CD4-positive, alpha-beta T cell treated with Interleukin-6 for 4 hours (primary cell): ENCODE results near the gene CDH4.

ENCODE experiments used
- DNase-seq: peaks from one replicate; pipeline ENCODE4 v3.0.0-alpha.2; 2020; ENCODE audit warnings: mixed read lengths

The CDH4 gene

DNA sequence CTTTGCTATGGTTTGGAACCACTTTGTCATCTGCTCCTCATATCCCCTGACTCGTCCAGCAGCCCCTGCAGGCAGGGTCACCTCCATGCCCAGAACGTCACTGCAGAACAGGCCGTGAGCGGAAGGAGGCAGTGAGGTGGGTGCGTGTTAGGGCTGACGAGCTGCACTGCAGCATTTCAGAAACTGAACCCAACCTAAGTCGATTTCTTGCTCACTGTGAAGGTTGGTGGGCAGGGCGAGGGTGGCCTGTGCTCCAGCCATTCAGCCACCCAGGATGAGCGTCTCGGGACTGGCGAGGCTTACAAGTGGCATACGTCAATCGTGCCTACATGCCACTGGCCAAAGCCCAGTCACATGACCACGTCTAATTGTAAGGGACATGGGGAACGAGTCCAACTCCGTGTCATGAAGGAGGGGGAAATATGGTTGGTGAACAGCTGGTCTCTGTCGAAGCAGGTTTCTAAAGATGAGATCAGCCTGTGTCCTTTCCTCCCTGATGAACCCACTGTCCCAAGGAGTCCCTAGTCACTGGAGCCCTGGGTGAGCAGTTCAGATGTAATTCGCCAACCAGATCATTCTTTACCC is 524.5 kb downstream of the CDH4 start:
- no peak for DNase-seq

DNA sequence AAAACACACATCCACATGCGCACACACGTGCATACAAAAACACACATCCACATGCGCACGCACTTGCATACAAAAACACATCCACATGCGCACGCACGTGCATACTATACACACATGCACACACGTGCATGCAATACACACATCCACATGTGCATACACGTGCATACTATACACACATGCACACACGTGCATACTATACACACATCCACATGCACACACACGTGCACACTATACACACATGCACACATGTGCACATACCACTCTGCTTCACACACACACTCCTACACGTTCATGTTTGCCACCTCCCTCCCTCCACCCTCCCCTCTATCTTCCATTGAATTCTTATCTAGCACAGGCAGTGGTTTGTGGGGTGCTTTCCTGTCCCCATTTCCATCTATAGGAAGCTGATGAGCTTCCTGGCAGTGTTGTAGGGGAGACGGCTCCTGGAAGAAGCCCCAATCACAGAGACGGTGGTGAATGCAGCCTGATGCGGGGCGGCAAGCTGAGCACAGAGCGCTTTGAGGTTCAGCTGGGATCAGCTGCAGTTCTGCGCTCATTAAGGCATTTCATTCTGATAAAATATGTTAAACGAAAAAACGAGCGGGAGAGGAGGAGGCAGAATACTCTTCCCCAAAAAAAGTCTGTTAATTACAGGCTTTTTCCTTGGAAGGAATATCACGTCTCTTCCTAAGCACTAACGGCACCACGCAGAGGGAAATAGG is 525.9 kb downstream of the CDH4 start:
- DNase-seq = no peak

- no peak for DNase-seq
Measured at GRCh38 chr20:61778495-61778863, 526.4 kb downstream of the CDH4 start.

- no peak for DNase-seq
Measured at GRCh38 chr20:61779176-61779965, 527.3 kb downstream of the CDH4 start.

- no peak for DNase-seq
Measured at GRCh38 chr20:61780066-61780465, 528.0 kb downstream of the CDH4 start.

DNA sequence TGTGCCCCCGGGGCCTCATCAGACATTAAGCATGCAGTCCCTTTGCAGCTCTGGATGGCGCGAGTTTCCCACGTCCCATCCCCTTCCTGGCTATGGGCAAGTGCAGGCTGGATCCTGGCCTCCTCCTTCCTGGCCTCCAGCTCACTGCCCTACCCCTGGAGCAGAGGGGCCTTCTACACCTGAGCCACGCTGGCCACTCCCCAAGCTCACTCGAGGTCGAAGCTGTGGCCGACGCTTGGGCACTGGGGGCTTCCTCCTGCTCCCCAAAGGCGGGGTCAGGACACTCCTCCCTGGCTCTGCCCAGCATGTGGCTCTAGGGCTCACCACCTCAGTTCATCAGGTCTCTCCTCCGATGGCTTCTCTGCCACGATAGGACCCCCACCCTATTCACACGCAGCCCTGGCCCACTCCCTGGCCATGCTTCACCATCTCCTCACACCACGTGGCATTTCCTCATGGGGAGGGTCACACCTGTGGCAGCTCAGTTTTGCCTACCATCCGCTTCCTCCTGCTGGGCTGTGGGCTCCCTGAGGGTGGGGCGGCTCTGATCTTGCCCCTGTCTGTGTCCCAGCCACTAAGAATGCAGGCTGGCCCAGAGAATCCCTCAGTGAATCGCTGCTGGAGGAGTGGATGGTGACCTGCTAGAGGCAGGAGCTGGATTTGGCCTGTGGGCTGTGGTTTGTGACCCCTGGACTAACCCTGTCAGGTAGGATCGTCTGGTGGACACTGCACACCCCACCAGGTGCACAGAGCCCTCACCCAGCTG is 532.9 kb downstream of the CDH4 start:
- DNase-seq = no peak

GRCh38 chr20:61785567-61785816 is 533.4 kb downstream of the CDH4 start:
- DNase-seq = no peak

DNA sequence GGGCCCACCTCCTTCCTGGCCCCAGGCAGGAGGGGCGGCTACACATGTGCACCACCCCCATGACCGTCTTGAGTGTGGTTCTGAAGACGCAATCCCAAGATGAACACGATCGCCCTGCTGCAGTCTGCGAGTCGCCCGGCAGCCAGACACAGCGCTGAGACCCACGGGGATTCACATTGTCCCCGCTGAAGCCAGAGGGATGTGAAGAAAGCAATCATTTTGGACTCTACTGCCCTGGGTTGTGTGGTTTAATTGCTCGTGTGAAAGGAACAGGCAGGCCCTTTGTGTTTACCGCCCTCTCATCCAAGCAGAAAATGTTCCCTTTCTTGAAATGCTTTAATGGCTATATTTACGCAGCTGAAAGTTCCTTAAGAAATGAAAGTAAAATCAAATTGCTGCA is 534.2 kb downstream of the CDH4 start:
- no peak for DNase-seq

DNA sequence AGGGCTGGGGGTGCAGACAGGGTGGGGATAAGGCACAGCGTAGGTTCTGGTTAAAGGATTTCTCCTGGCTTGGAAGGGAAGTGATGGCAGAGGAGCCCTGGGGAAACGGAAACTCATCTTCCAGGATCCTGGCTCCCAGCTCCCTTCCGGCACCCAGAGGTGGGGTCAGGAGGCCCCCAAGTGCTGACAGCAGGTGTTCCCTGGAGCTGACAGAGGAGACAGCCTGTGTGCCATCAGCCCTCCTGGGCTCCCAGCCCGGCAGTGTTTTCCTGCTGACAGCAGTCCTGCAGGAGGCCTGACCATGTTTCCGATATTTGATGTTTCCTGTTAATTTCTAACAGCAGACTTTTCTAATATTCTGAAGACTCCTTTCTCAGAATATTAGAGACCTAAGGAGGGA is 536.3 kb downstream of the CDH4 start:
- DNase-seq = no peak

- DNase-seq = no peak
Measured at GRCh38 chr20:61789329-61789728, 537.3 kb downstream of the CDH4 start.

- DNase-seq = no peak
Measured at GRCh38 chr20:61790116-61790827, 538.2 kb downstream of the CDH4 start.

DNA sequence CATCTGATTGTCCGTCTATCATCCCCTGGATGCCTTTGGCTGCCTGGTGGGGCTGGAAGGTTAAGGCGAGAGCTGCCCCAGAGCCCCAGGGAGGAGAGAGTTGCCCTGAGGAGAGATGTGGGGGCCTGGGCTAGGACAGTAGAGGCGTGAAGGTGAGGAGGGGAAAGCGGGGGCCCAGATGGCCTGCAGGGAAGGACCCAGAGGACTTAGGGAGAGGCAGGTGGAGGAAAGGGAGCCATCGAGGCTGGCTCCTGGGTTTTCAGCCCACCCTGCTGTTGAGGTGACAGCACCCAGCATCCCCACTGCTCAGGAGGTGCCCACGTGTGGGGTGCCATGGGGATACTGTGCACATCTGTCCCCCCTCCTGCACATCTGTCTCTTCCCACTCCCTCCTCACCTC is 539.9 kb downstream of the CDH4 start:
- no peak for DNase-seq

GRCh38 chr20:61795669-61796630 is 543.9 kb downstream of the CDH4 start:
- DNase-seq = no peak

GRCh38 chr20:61796738-61797137 is 544.7 kb downstream of the CDH4 start:
- DNase-seq = no peak

- no peak for DNase-seq
Measured at GRCh38 chr20:61797200-61797599, 545.1 kb downstream of the CDH4 start.

DNA sequence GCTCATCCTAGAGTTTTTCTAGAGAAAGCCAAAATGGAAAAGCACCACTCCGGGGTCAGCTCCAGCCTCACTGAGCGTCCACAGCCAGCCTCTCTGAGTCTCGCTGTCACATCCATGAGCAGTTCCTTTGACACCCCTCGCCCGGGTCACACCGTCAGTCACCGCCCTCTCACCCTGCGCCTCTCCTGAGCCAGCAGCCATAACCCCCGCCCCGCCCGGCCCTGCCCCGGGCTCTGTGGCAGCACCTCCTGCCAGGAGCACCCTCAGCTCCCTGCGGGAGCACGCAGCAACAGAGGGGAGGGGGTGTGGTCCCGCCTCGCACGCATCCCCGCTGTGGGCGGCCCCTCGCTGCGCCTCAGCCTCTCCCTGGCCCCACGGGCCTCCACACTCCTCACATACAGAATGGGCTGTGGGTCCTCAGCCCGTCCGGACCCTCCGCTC is 545.9 kb downstream of the CDH4 start:
- DNase-seq = no peak

GRCh38 chr20:61798632-61799031 is 546.6 kb downstream of the CDH4 start:
- no peak for DNase-seq

DNA sequence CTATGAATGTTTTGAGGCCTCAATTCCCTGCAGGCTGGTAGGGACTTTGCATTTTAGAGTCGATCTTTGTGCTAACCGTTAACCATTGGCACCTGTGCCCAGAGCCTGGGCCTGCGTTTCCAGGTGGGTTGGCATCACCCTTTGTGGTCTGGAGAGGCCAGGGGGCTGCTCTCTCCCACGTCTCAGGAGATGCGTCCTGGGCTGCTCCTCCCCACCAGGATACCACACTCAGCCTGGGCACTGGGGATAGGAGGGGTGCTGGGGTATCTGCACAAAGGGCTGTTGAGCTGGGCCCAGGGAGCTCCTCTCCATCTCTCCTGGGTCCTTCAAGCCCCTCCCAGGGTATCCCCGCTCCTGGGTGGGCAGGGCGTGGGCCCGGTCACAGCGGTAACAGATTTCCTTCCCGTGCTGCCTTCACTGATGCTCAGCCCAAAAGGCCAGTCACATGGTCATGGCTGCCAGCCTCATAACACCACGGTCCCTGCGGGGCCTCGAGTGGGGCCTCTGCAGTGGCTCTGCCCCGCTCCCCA is 547.4 kb downstream of the CDH4 start:
- DNase-seq = no peak

DNA sequence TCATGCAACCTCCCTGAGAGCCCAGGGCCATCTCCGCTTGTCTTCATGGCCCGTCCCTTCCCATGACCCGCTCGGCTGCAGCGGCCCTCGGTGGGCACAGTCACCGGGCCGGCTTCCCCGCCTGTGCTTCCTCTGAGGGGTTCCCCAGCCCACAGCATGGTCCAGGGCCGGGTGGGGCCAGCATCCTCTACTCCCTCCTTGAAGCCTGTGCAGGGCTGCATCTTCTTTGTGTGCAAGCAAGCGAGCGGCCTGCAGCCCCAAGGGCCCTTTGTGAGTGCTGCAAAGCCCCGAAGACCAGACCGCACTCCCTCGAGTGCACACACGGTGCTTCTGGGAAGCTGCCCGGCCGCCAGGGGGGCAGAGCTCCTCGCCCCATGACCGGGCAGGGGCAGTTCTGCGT is 547.9 kb downstream of the CDH4 start:
- DNase-seq = no peak

- DNase-seq = no peak
Measured at GRCh38 chr20:61800359-61801064, 548.5 kb downstream of the CDH4 start.

DNA sequence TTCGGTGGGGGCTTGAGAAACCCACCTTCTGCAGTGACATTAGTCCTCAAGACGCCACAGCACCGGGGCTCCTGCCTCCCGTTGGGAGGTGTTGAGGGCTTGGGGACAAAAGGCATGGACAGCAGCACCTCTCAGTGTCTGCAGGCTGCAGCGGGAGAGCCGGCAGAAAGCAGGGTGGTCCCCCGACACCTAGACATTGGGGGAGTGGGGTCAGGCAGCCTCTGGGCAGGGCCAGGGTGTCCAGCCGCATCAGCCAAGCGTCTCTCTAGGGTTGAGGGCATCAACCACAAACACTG is 549.0 kb downstream of the CDH4 start:
- no peak for DNase-seq
